Cardiac fibroblast (primary cell): ENCODE data around the gene SMIM35.

Source experiments
- DNase-seq, 2 donors: peaks; one replicate each; pipeline versions ENCODE4 v3.0.0 to v3.0.0-alpha.2; 2010; ENCODE audit warnings: low read depth in 2 of 2
- H3K4me3 ChIP-seq, 2 donors: replicated peaks in 1 of 2; 1 replicate in 1 of 2; 2 replicates in 1 of 2; pipeline ENCODE4 v1.5.1; 2011; ENCODE audit warnings: low read depth in 2 of 2, low read length in 2 of 2, mild to moderate bottlenecking in 2 of 2, moderate library complexity in 1 of 2
- TF ChIP-seq, protein P1 (sequence below): IDR thresholded peaks from one replicate; pipeline ENCODE4 v1.5.1; 2011; ENCODE audit warnings: low read depth, mild to moderate bottlenecking, low read length, inconsistent platforms

Gene SMIM35

DNA sequence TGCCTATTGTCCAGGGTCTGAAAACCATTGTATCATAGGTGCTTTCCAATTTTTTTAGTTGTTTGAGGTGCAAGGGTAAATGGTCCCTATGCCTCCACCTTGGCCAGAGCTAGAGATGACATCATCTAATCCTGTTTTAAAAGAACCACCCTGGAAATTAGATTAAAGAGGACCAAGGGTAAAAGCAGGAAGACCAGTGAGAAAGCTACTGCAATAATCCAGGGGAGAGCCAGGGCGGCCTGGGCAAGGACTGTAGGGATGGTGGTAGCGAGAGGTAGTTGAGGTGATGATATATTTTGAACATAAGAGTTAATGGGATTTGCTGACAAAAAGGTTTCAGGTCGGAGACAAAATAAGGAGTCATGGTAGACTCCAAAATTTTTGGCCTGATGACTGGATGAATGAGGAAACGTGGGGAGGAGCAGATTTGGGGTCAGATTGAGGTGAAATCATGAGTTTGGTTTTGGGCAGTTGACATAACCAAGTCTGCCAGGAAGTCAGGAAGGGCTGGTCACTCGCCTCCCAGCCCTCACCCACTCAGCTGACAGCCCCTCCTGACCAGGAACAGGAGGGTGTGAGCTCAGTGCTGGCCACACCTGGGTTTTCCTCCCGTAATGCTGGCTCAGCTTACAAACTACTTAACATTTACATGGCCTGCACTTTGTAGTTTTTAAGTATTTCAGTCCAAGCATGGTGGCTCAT, 42.9 kb upstream of the SMIM35 start:
- TF ChIP-seq, protein P1, sequence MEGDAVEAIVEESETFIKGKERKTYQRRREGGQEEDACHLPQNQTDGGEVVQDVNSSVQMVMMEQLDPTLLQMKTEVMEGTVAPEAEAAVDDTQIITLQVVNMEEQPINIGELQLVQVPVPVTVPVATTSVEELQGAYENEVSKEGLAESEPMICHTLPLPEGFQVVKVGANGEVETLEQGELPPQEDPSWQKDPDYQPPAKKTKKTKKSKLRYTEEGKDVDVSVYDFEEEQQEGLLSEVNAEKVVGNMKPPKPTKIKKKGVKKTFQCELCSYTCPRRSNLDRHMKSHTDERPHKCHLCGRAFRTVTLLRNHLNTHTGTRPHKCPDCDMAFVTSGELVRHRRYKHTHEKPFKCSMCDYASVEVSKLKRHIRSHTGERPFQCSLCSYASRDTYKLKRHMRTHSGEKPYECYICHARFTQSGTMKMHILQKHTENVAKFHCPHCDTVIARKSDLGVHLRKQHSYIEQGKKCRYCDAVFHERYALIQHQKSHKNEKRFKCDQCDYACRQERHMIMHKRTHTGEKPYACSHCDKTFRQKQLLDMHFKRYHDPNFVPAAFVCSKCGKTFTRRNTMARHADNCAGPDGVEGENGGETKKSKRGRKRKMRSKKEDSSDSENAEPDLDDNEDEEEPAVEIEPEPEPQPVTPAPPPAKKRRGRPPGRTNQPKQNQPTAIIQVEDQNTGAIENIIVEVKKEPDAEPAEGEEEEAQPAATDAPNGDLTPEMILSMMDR: no peak
- H3K4me3 ChIP-seq: no peak overlapping the region
- no peak for DNase-seq

DNA sequence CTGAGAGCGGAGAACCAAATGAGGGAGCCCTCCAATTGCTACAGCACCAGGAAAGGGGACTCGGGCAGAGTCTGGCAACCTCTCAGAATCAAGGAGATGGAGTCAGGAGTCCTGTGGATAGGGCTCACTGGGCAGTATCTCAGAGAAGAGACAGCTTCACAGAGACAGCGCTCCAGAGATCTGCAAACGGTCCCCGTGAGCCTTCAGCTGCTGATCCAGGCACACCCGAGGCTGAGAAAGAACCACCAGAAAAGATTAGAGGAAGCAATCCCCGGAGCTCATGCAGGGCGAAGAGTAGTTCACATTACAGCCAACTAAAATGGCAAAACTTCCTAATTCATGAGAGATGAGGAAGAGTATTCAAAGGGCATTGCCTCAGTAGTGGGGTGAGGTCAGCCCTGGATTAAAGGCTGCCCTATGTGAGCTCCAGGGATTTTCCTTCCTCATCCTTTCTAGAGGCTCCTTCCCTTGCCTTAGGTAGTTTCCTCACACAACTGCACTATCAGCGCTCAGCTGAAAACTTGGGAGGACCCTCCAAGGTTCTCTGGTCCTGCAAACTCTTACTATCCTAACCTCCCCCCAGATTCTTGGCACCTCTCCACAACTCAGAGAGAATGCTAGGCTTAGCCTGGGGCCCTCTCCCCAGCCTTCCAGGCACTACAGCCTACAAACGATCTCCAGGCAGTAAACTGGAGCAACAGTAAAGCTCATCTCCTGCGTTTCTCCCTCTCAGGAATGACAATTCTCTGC, 42.1 kb upstream of the SMIM35 start:
- H3K4me3 ChIP-seq: no peak overlapping the region
- DNase-seq: no peak
- TF ChIP-seq, protein P1: no peak

DNA sequence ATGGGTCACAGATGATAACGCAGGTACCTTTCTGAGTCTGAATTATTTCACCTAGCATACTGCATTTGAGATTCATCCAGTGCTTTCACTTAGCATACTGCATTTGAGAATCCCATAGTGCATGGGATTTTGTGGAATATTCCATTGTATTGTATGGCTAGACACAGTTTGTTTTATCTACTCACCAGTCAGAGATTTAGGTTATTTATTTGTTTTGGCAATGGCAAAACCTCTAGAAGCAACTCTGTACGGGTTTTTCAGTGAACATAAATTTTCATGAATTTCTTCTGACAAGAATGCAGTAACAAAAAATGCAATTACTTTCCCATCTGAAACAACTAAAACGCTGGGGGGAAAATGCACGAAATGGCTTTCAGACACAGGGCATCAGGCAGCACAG, 41.5 kb upstream of the SMIM35 start:
- H3K4me3 ChIP-seq: no peak overlapping the region
- TF ChIP-seq, protein P1: no peak
- DNase-seq: no peak

DNA sequence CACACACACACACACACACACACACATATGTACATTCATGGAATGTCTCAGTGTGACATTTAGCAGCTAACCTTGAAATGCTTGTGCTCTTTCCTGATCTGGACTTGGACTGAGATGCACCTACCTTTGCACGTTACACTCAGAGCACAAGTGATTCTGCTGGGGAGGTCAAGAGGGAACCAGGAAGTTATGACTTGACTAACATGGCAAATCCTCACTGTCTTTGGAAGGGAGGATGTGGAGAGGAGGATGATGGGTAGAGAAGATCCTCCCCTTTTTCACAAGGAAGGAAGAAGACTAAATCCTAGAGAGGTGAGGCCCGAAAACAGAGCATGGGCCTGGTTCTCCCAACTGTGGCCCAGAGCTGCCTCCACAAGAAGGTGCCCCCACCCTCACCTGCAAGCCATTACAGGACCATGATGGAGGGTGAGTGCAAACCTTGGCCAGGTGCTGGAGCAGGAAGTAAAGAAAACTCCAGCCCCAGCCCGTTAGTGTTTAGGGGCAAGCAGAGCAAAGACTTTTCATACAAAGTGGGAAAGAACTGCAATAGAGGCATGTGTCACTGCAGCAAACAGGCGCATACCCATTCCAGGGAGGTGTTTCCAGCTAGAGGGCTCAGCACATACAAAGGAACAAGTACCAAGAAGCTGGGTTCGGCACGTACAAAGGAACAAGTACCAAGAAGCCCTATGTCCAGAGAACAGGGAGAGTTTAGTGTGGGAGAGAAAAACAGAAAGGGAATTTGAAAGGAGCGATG, 39.5 kb upstream of the SMIM35 start:
- TF ChIP-seq, protein P1: no peak
- no peak for DNase-seq
- no peak overlapping the region for H3K4me3 ChIP-seq

DNA sequence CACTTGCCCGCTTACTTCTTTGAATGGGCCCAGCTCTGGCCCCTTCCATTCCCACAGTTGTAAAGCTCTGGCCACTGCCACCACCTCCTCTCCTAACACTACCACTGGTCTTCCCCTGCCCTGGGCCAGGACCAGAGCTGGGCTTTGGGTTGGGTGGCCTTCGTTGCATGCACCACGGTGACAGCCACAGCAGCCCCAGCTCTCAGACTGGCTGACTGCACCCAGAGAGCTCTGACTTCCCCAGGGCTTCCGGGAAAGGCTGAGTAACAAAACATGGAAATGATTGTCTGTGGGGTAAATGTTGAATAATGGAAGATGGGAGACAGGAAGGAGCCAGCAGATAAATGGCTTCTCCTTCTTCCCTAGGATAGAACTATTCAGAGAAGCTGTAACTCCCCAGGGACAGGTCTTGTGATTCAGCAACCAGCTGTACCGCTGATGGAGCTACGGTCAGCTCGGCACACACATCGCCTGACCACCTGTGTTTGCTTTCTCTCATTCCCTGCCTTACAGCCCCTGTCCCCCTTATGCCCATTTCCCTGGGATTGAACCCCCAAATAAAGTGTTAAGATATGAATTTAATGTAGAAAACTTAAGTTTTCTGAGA, 38.3 kb upstream of the SMIM35 start:
- TF ChIP-seq, protein P1: no peak
- DNase-seq: peak in 1 of 2 donors; percentile 25
- no peak overlapping the region for H3K4me3 ChIP-seq

DNA sequence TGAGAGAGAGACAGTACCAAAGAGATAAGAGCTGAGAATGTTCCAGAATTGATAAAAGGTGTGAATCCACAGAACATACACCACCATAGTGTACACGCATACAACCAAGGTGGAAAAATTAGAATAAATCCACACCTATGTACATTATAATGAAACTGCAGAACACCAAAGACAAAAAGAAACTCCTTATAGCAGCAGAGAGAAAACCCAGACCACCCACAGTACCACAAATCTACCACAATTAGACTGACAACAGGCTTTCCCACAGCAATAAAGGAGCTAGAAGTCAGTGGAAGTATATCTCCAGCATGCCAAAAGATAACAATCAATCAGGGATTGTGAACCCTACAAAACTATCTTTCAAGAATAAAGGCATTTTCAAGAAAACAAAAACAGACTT, 34.0 kb upstream of the SMIM35 start:
- TF ChIP-seq, protein P1: no peak
- no peak for DNase-seq
- no peak overlapping the region for H3K4me3 ChIP-seq
